ENCODE data around the gene KDM4F.

KDM4F gene

GRCh38 chr11:95066716-95067038, 17.5 kb downstream of the KDM4F start, which contains the start of gene SRSF8:
Gene SRSF8 (plus strand): TSS chr11:95066919. CDS start chr11:95067227, 308 bp downstream.
- peak; percentile 72 for DNase-seq

GRCh38 chr11:95067039-95067840, 18.0 kb downstream of the KDM4F start:
- peak; percentile 72 for DNase-seq

GRCh38 chr11:95067841-95068219, 18.6 kb downstream of the KDM4F start:
- peak; percentile 50 for DNase-seq

- peak; percentile 85 for DNase-seq
Observed at GRCh38 chr11:95068549-95068948, 19.3 kb downstream of the KDM4F start.

- no peak for DNase-seq
Observed at GRCh38 chr11:95070471-95070870, 21.2 kb downstream of the KDM4F start.

- no peak for DNase-seq
Observed at GRCh38 chr11:95072948-95073347, 23.7 kb downstream of the KDM4F start.

GRCh38 chr11:95074792-95075563, 25.8 kb downstream of the KDM4F start:
- no peak for DNase-seq

GRCh38 chr11:95076416-95076815, 27.2 kb downstream of the KDM4F start:
- DNase-seq, result no peak

- DNase-seq, result no peak
Observed at GRCh38 chr11:95076981-95077380, 27.8 kb downstream of the KDM4F start.

GRCh38 chr11:95078526-95078925, 29.3 kb downstream of the KDM4F start:
- no peak for DNase-seq

GRCh38 chr11:95081010-95081409, 31.8 kb downstream of the KDM4F start:
- DNase-seq, result no peak

GRCh38 chr11:95081412-95081811, 32.2 kb downstream of the KDM4F start:
- DNase-seq, result no peak

- no peak for DNase-seq
Observed at GRCh38 chr11:95082576-95083001, 33.4 kb downstream of the KDM4F start.

GRCh38 chr11:95084509-95084908, 35.3 kb downstream of the KDM4F start:
- no peak for DNase-seq

- DNase-seq, result no peak
Observed at GRCh38 chr11:95085117-95085816, 36.0 kb downstream of the KDM4F start.

- DNase-seq, result no peak
Observed at GRCh38 chr11:95086151-95086550, 36.9 kb downstream of the KDM4F start.

- DNase-seq, result no peak
Observed at GRCh38 chr11:95086836-95087570, 37.8 kb downstream of the KDM4F start.

GRCh38 chr11:95088946-95089619, 39.9 kb downstream of the KDM4F start:
- DNase-seq, result no peak

- DNase-seq, result no peak
Observed at GRCh38 chr11:95089620-95090542, 40.7 kb downstream of the KDM4F start, which contains the start of gene ENDOD1. Gene ENDOD1 (plus strand): TSS chr11:95089846. CDS start chr11:95089928, 82 bp downstream.

- DNase-seq, result no peak
Observed at GRCh38 chr11:95091663-95092180, 42.5 kb downstream of the KDM4F start.

All from SHP77 treated with DMSO at 0.1 percent for 48 hours (cell line).